ENCODE results near the gene SV2C.

DNA sequence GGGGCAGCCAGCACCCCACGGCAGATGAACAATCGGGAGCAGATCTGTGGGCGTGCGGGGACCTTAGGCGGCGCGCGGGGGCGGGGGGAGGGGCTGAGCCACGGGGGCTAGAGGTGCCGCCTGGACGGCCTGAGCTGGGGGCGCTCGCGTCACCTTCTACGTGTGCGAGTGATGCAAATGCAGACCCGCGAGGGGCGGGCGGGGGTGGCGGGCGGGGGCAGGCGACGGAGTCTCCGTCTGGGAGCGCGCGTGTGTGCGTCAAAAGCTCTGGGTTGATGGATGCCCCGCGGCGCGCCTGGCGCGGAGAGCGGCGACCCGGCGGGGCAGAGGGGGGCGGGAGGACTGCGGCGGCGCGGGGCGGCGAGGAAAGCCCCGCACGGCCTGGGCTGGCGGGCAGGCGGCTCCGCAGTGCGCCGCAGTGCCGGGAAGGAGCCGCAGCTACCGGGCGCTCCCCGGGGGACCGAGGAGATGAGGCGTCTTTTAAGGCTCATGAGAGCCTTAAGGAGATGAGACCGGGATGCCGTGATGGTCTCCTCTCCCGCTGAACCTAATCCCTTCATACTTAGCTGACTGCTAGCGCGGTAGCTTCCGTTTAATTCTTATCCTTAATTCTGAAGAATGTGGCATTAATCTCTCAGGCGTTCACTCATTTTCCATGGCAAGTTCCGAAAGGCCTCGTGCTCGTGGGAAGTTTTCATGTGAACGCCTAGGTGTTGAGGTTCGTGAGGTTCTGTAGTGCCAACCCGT lies 1.5 kb downstream of the SV2C start:
- TF ChIP-seq POLR2A (IDR thresholded peaks at IDR 0.05), result no peak
- TF ChIP-seq, protein P1, sequence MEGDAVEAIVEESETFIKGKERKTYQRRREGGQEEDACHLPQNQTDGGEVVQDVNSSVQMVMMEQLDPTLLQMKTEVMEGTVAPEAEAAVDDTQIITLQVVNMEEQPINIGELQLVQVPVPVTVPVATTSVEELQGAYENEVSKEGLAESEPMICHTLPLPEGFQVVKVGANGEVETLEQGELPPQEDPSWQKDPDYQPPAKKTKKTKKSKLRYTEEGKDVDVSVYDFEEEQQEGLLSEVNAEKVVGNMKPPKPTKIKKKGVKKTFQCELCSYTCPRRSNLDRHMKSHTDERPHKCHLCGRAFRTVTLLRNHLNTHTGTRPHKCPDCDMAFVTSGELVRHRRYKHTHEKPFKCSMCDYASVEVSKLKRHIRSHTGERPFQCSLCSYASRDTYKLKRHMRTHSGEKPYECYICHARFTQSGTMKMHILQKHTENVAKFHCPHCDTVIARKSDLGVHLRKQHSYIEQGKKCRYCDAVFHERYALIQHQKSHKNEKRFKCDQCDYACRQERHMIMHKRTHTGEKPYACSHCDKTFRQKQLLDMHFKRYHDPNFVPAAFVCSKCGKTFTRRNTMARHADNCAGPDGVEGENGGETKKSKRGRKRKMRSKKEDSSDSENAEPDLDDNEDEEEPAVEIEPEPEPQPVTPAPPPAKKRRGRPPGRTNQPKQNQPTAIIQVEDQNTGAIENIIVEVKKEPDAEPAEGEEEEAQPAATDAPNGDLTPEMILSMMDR (IDR thresholded peaks at IDR 0.05), result no peak
